ENCODE measurements around the gene KCNIP1.

DNA sequence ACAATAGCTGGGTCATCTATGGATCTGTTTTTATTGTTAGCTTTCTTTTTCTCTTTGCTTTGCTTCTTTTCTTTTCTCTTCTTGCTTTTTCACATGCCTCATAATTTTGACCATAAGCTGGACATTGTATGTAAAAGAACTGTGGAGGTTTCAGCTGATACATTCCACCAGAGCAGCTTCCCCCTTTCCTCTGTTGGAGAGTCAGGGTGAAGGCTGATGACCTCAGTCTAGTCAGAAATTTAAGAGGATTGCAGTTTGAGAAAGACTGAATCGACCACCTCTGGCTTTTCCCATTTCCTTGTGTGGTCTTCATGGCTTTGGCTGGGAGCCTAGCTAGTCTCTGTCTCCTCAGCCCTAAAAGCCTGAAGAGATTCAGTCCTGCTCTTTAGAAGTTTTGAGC, 42.0 kb downstream of the KCNIP1 start:
- TF ChIP-seq POLR2A (IDR thresholded peaks at IDR 0.05) (no peak), POLR2AphosphoS5 (IDR thresholded peaks at IDR 0.05) (no peak), CTCF (IDR thresholded peaks at IDR 0.05) (no peak)
